Measurements from ENCODE around the gene ZNF609.
"Not testable (repeated sequence)": the region's sequence is repeated elsewhere in the genome, so short reads cannot be mapped to it uniquely, and the experiment has no call there.

The ZNF609 gene

GRCh38 chr15:64456634-64457108 is 3.7 kb upstream of the ZNF609 start:
- no peak for DNase-seq

- no peak for DNase-seq
Observed at GRCh38 chr15:64459066-64459781, 1.2 kb upstream of the ZNF609 start.

- peak; percentile 48 for DNase-seq
Observed at GRCh38 chr15:64460724-64461720, 644 bp downstream of the ZNF609 start.

GRCh38 chr15:64461721-64462162 is 1.4 kb downstream of the ZNF609 start:
- no peak for DNase-seq

- no peak for DNase-seq
Observed at GRCh38 chr15:64462492-64462891, 2.1 kb downstream of the ZNF609 start.

- no peak for DNase-seq
Observed at GRCh38 chr15:64464276-64465005, 4.1 kb downstream of the ZNF609 start.

- no peak for DNase-seq
Observed at GRCh38 chr15:64466408-64467141, 6.2 kb downstream of the ZNF609 start.

GRCh38 chr15:64472161-64472560 is 11.8 kb downstream of the ZNF609 start:
- no peak for DNase-seq

GRCh38 chr15:64474846-64475245 is 14.5 kb downstream of the ZNF609 start:
- DNase-seq, result no peak

GRCh38 chr15:64476550-64476949 is 16.2 kb downstream of the ZNF609 start:
- no peak for DNase-seq

GRCh38 chr15:64478863-64479262 is 18.5 kb downstream of the ZNF609 start:
- DNase-seq, result no peak

- no peak for DNase-seq
Observed at GRCh38 chr15:64480891-64481290, 20.5 kb downstream of the ZNF609 start.

GRCh38 chr15:64483749-64484148 is 23.4 kb downstream of the ZNF609 start:
- no peak for DNase-seq

- DNase-seq, result no peak
Observed at GRCh38 chr15:64485796-64486195, 25.4 kb downstream of the ZNF609 start.

- DNase-seq, result no peak
Observed at GRCh38 chr15:64490598-64491259, 30.4 kb downstream of the ZNF609 start.

GRCh38 chr15:64493641-64494040 is 33.3 kb downstream of the ZNF609 start:
- DNase-seq, result no peak

GRCh38 chr15:64495968-64496367 is 35.6 kb downstream of the ZNF609 start:
- DNase-seq, result not testable (repeated sequence)

- no peak for DNase-seq
Observed at GRCh38 chr15:64500695-64501395, 40.5 kb downstream of the ZNF609 start.

- DNase-seq, result peak; percentile 89
Observed at GRCh38 chr15:64501396-64501715, 41.0 kb downstream of the ZNF609 start.

- no peak for DNase-seq
Observed at GRCh38 chr15:64502151-64502550, 41.8 kb downstream of the ZNF609 start.

- no peak for DNase-seq
Observed at GRCh38 chr15:64502551-64502950, 42.2 kb downstream of the ZNF609 start.

Data from NCI-H1694 (cell line).